Activated CD8-positive, alpha-beta T cell treated with anti-CD3 and anti-CD28 coated beads for 36 hours (primary cell): ENCODE results near the gene PPP2R2C. TPM values are rescaled to one million over a fixed set of nuclear protein-coding genes. Genes with fewer than 3 reads are reported as not detected.

Experiments used
- ATAC-seq: fragments of 200-7000 bp; cut with Tn5 transposase; one replicate; pipeline ENCODE4 v1.10.0; 2021; ENCODE audit warnings: mild to moderate bottlenecking, moderate library complexity
- CTCF ChIA-PET: fragments of 350-600 bp; sonication (Branson Sonifier 250); formaldehyde crosslinking; loops from one replicate; lab custom pipeline; 2021; ENCODE audit warnings: antibody characterized with exemption; lab: Charles Lee
- POLR2A ChIA-PET: fragments of 350-600 bp; sonication (Branson Sonifier 250); formaldehyde crosslinking; loops from one replicate; lab custom pipeline; 2021; ENCODE audit warnings: antibody characterized with exemption; lab: Charles Lee
- DNase-seq: peaks from one replicate; pipeline ENCODE4 v3.0.0-alpha.2; 2020
- H3K27ac Mint-ChIP-seq: one replicate; pipeline ENCODE4 v1.8.0; 2021; ENCODE audit warnings: mild to moderate bottlenecking, mixed read lengths
- H3K27me3 Mint-ChIP-seq: one replicate; pipeline ENCODE4 v1.8.0; 2021; ENCODE audit warnings: mixed read lengths
- H3K36me3 Mint-ChIP-seq: one replicate; pipeline ENCODE4 v1.8.0; 2021; ENCODE audit warnings: low read depth, mixed read lengths
- H3K4me1 Mint-ChIP-seq: one replicate; pipeline ENCODE4 v1.8.0; 2021; ENCODE audit warnings: low read depth, mixed read lengths
- H3K4me3 Mint-ChIP-seq: one replicate; pipeline ENCODE4 v1.8.0; 2021; ENCODE audit warnings: mild to moderate bottlenecking, moderate library complexity, mixed read lengths
- H3K9me3 Mint-ChIP-seq: one replicate; pipeline ENCODE4 v1.8.0; 2021; ENCODE audit warnings: mixed read lengths
- CTCF ChIP-seq: fragments of 200-600 bp; IDR thresholded peaks from one replicate; pipeline ENCODE4 v1.8.0; 2022; ENCODE audit warnings: antibody characterized with exemption, mild to moderate bottlenecking
- intact Hi-C: fragments of 100-400 bp; cut with micrococcal nuclease; formaldehyde crosslinking; loops from one replicate; pipeline ENCODE4 v1.10.0; 2022
- total RNA-seq, 2 experiments: library from RNA; stranded (reverse); gene quantifications; one replicate each; pipeline ENCODE4 v1.2.3, GENCODE V29; 2021

PPP2R2C gene
- total RNA-seq, 2 experiments from 2014 or later: not detected

GRCh38 chr4:6374575-6374974 is 97.8 kb downstream of the PPP2R2C start:
- Mint-ChIP-seq H3K4me1 (no peaks in the 10 kb centered on the region), H3K4me3 (no peak overlapping the region), H3K27ac (no peak overlapping the region), H3K36me3 (no peaks in the 10 kb centered on the region), H3K9me3 (no peaks in the 10 kb centered on the region), H3K27me3 (no peaks in the 10 kb centered on the region)
- CTCF ChIA-PET: no interaction called here
- DNase-seq (no peak), ATAC-seq (no peak)
- intact Hi-C loops: no loop called here
- TF ChIP-seq CTCF: no peak
- POLR2A ChIA-PET: no interaction called here

GRCh38 chr4:6373541-6374410 is 98.6 kb downstream of the PPP2R2C start:
- H3K9me3 Mint-ChIP-seq: no peaks in the 10 kb centered on the region
- no peaks in the 10 kb centered on the region for H3K36me3 Mint-ChIP-seq
- DNase-seq (no peak), ATAC-seq (no peak)
- no peak overlapping the region for H3K4me3 Mint-ChIP-seq
- POLR2A ChIA-PET: no interaction called here
- no peaks in the 10 kb centered on the region for H3K4me1 Mint-ChIP-seq
- H3K27me3 Mint-ChIP-seq: no peaks in the 10 kb centered on the region
- intact Hi-C loops: no loop called here
- H3K27ac Mint-ChIP-seq: no peak overlapping the region
- CTCF ChIA-PET: interaction anchor here (1.5 kb wide), 1 partner anchor 172 kb away, joined by 4 read pairs; no protein-coding TSS in a partner anchor
- no peak for TF ChIP-seq CTCF

- intact Hi-C loops: no loop called here
- CTCF ChIA-PET: interaction anchor here (1.5 kb wide), 1 partner anchor 173 kb away, joined by 4 read pairs; no protein-coding TSS in a partner anchor
- Mint-ChIP-seq H3K4me3 (no peak overlapping the region), H3K27ac (no peak overlapping the region), H3K4me1 (no peaks in the 10 kb centered on the region), H3K36me3 (no peaks in the 10 kb centered on the region), H3K27me3 (no peaks in the 10 kb centered on the region), H3K9me3 (no peaks in the 10 kb centered on the region)
- no peak for TF ChIP-seq CTCF
- POLR2A ChIA-PET: no interaction called here
- DNase-seq (peak; percentile 52), ATAC-seq (peak; percentile 71)
Measured at GRCh38 chr4:6372649-6373525, 99.5 kb downstream of the PPP2R2C start.

GRCh38 chr4:6371812-6372211 is 100.6 kb downstream of the PPP2R2C start:
- no peaks in the 10 kb centered on the region for H3K9me3 Mint-ChIP-seq
- no peaks in the 10 kb centered on the region for H3K36me3 Mint-ChIP-seq
- H3K27ac Mint-ChIP-seq: no peak overlapping the region
- ATAC-seq (no peak), DNase-seq (no peak)
- no peaks in the 10 kb centered on the region for H3K4me1 Mint-ChIP-seq
- CTCF ChIA-PET: no interaction called here
- H3K4me3 Mint-ChIP-seq: no peak overlapping the region
- intact Hi-C loops: no loop called here
- no peaks in the 10 kb centered on the region for H3K27me3 Mint-ChIP-seq
- POLR2A ChIA-PET: no interaction called here
- no peak for TF ChIP-seq CTCF

- Mint-ChIP-seq H3K4me1 (no peaks in the 10 kb centered on the region), H3K9me3 (no peaks in the 10 kb centered on the region), H3K27me3 (no peaks in the 10 kb centered on the region), H3K27ac (no peak overlapping the region), H3K4me3 (no peak overlapping the region), H3K36me3 (no peaks in the 10 kb centered on the region)
- ChIA-PET CTCF (no interaction called here), POLR2A (no interaction called here)
- DNase-seq (no peak), ATAC-seq (no peak)
- TF ChIP-seq CTCF: no peak
- intact Hi-C loops: no loop called here
Measured at GRCh38 chr4:6371271-6371670, 101.1 kb downstream of the PPP2R2C start.
